Measurements from ENCODE around the gene CFAP61.

- no peak for TF ChIP-seq CTCF (conservative IDR thresholded peaks at IDR 0.05; ENCODE audit: low read length)
- TF ChIP-seq EZH2phosphoT487 (IDR thresholded peaks at IDR 0.05; ENCODE audit: borderline replicate concordance), result no peak
These were observed 270.6 kb downstream of the CFAP61 start for GRCh38 chr20:20322912-20323311.

Measured in Loucy (cell line).